OCI-LY3 (cell line): ENCODE data around the gene EPAS1.

ENCODE experiments used
- H2AFZ ChIP-seq: fragments of 200-600, 300-600 bp; shearing (Covaris generic); 2 replicates; pipeline ENCODE4 v1.6.0; 2014; ENCODE audit warnings: antibody characterized with exemption, low read depth, low read length
- H3K27ac ChIP-seq: fragments of 200-600, 300-600 bp; sonication (generic); 2 replicates; pipeline ENCODE4 v1.5.1; 2014; ENCODE audit warnings: mild to moderate bottlenecking, low read length, moderate library complexity, mixed read lengths
- H3K27me3 ChIP-seq: fragments of 200-600, 300-600 bp; sonication (generic); 2 replicates; pipeline ENCODE4 v1.6.1; 2014; ENCODE audit warnings: low read depth, low read length, mixed read lengths
- H3K36me3 ChIP-seq: fragments of 200-600, 300-600 bp; sonication (generic); replicated peaks from 2 replicates; pipeline ENCODE3; 2014; ENCODE audit warnings: low read depth, low read length, mixed read lengths
- H3K4me1 ChIP-seq: fragments of 300-600, 200-600 bp; sonication (generic); 2 replicates; pipeline ENCODE4 v1.6.1; 2014; ENCODE audit warnings: low read length, mixed read lengths
- H3K4me2 ChIP-seq: fragments of 200-600, 300-600 bp; sonication (generic); 2 replicates; pipeline ENCODE4 v1.6.1; 2014; ENCODE audit warnings: low read length, mixed read lengths
- H3K4me3 ChIP-seq: fragments of 300-600, 200-600 bp; sonication (generic); 2 replicates; pipeline ENCODE4 v1.5.1; 2014; ENCODE audit warnings: antibody characterized with exemption, mild to moderate bottlenecking, low read length, moderate library complexity
- H3K79me2 ChIP-seq: fragments of 300-600, 200-600 bp; shearing (Covaris generic); 2 replicates; pipeline ENCODE4 v1.6.1; 2014; ENCODE audit warnings: mild to moderate bottlenecking, low read length, mixed read lengths
- H3K9ac ChIP-seq: fragments of 300-600, 200-600 bp; shearing (Covaris generic); 2 replicates; pipeline ENCODE4 v1.6.0; 2014; ENCODE audit warnings: mild to moderate bottlenecking, low read length, moderate library complexity
- H3K9me3 ChIP-seq: fragments of 200-600, 300-600 bp; shearing (Covaris generic); 2 replicates; pipeline ENCODE4 v1.6.1; 2014; ENCODE audit warnings: low read length, mixed read lengths; ENCODE audit not compliant: insufficient read depth
- H4K20me1 ChIP-seq: fragments of 200-600, 300-600 bp; sonication (generic); 2 replicates; pipeline ENCODE4 v1.6.1; 2016; ENCODE audit warnings: low read length, mixed read lengths; ENCODE audit not compliant: insufficient read depth
- EZH2phosphoT487 ChIP-seq: fragments of 200-600 bp; shearing (Covaris generic); IDR thresholded peaks from 2 replicates; pipeline ENCODE4 v1.6.1; 2018; ENCODE audit warnings: antibody characterized with exemption, mixed run types, low read depth
- TF ChIP-seq, protein P1 (sequence below): fragments of 200-600, 300-600 bp; sonication (generic); IDR thresholded peaks from 2 replicates; pipeline ENCODE4 v1.5.1; 2014; ENCODE audit warnings: antibody characterized with exemption, low read length, low read depth

The EPAS1 gene

DNA sequence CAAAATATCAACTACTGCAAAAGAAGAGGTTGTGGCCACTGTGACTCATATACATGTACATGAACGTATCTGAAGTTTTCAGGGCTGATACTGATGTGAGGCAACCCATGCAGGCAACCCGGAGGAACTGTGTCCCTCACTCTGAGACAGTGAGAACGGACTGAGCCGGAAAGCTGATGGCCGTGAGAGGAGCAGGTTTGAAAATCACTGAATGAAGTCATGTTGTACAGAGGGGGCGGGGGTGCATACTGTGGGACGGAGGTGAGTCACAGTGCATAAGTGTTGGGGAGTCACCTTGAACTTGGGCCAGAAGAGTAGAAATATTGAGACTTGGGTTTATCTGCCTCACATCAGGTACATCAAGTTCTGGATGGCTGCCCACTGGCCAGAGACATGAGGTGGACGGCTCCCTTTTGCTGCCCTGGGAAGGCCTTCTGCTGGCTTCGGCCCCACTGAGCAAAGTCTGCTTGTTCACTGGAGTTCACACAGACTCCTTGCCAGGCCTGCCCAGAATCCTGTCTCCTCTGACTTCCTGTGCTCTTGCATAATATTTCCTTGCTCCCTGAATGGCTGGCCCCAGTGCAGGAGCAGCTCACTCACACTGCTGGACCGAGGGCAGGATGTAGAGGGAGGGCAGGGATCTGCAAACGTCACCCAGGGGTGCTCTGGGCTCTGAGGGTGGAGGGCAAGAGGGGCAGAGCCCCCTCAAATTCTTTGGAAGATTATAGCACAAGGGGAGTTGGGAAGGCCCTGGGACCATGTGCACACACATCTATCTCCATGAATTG, 18.1 kb downstream of the EPAS1 start:
- Histone ChIP-seq H3K79me2 (no peaks in the 10 kb centered on the region), H3K4me2 (no peak overlapping the region), H3K9ac (no peak overlapping the region), H3K27ac (no peak overlapping the region), H4K20me1 (no peaks in the 10 kb centered on the region), H3K9me3 (no peaks in the 10 kb centered on the region), H2AFZ (no peak overlapping the region), H3K36me3 (no peaks in the 10 kb centered on the region), H3K4me3 (no peak overlapping the region), H3K4me1 (peaks cover 2% of the 10 kb centered on the region; the same call in 1 of the 2 replicates), H3K27me3 (no peaks in the 10 kb centered on the region; the same call in 1 of the 2 replicates)
- TF ChIP-seq, protein P1, sequence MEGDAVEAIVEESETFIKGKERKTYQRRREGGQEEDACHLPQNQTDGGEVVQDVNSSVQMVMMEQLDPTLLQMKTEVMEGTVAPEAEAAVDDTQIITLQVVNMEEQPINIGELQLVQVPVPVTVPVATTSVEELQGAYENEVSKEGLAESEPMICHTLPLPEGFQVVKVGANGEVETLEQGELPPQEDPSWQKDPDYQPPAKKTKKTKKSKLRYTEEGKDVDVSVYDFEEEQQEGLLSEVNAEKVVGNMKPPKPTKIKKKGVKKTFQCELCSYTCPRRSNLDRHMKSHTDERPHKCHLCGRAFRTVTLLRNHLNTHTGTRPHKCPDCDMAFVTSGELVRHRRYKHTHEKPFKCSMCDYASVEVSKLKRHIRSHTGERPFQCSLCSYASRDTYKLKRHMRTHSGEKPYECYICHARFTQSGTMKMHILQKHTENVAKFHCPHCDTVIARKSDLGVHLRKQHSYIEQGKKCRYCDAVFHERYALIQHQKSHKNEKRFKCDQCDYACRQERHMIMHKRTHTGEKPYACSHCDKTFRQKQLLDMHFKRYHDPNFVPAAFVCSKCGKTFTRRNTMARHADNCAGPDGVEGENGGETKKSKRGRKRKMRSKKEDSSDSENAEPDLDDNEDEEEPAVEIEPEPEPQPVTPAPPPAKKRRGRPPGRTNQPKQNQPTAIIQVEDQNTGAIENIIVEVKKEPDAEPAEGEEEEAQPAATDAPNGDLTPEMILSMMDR, result no peak
- TF ChIP-seq EZH2phosphoT487, result no peak

DNA sequence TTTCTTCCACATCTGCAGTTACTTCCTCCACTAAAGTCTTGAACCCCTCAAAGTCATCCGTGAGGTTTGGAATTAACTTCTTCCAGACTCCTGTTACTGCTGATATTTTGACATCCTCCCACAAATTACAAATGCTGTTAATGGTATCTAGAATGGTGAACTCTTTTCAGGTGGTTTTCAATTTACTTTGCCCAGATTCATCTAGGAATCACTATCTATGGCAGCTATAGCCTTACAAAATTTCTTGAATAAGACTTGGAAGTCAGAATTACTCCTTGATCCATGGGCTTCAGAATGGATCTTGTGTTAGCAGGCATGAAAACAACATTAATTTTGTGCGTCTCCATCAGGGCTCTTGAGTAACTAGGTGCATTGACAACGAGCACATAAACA, 19.9 kb downstream of the EPAS1 start:
- no peaks in the 10 kb centered on the region for H3K79me2 ChIP-seq
- H3K4me1 ChIP-seq, result peaks cover 2% of the 10 kb centered on the region; the same call in 1 of the 2 replicates
- H3K36me3 ChIP-seq, result no peaks in the 10 kb centered on the region
- no peak overlapping the region for H2AFZ ChIP-seq
- no peaks in the 10 kb centered on the region for H3K9me3 ChIP-seq
- no peak overlapping the region for H3K27ac ChIP-seq
- no peak overlapping the region for H3K4me3 ChIP-seq
- no peaks in the 10 kb centered on the region for H4K20me1 ChIP-seq
- no peaks in the 10 kb centered on the region; the same call in 1 of the 2 replicates for H3K27me3 ChIP-seq
- H3K9ac ChIP-seq, result no peak overlapping the region
- TF ChIP-seq, protein P1, result no peak
- TF ChIP-seq EZH2phosphoT487, result no peak
- no peak overlapping the region for H3K4me2 ChIP-seq

DNA sequence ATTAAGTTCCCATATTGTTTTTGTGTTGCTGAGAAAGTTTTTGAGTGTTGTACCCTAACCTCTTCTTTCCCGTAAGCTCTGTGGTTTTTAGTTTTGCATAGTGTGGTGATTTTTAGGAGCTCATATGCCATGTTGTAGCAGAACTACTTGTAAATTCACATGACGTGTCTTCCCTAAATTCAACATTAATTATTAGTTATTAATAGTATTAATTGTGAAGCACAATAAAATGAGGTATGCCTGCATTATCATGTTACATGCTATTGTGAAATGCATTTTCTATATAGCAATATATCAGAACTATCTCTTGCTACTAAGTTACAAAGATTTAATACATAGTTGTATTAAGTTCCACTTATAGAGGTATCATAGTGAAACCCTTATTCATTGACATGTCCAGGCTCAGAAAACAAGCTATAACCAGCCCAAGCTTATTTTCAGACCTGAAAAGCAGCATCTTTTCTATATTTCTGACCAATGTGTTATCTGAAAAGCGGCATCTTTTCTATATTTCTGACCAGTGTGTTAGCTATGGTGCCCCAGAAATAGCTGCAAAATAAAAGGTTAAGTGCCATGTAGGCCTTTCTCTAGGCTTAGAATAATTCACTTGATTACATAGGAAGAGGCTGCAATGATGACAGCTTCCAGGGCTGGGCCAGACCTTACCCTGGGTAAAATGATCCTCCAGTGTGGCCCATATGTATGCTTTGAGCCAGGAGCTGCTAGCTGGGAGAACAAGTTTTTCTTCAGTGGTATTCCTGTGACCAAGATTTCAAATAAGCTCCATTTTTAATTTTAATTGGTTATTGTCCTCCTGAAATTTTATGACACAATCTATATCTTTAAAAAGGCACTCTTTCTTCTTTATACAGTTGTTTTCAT, 21.6 kb downstream of the EPAS1 start:
- no peaks in the 10 kb centered on the region for H3K36me3 ChIP-seq
- H4K20me1 ChIP-seq, result no peaks in the 10 kb centered on the region
- no peak overlapping the region for H3K4me3 ChIP-seq
- peaks cover 2% of the 10 kb centered on the region; the same call in 1 of the 2 replicates for H3K4me1 ChIP-seq
- no peak overlapping the region for H3K9ac ChIP-seq
- H3K4me2 ChIP-seq, result no peak overlapping the region
- TF ChIP-seq EZH2phosphoT487, result no peak
- TF ChIP-seq, protein P1, result no peak
- H3K9me3 ChIP-seq, result no peaks in the 10 kb centered on the region
- no peaks in the 10 kb centered on the region; the same call in 1 of the 2 replicates for H3K27me3 ChIP-seq
- no peak overlapping the region for H3K27ac ChIP-seq
- no peaks in the 10 kb centered on the region for H3K79me2 ChIP-seq
- no peak overlapping the region for H2AFZ ChIP-seq

DNA sequence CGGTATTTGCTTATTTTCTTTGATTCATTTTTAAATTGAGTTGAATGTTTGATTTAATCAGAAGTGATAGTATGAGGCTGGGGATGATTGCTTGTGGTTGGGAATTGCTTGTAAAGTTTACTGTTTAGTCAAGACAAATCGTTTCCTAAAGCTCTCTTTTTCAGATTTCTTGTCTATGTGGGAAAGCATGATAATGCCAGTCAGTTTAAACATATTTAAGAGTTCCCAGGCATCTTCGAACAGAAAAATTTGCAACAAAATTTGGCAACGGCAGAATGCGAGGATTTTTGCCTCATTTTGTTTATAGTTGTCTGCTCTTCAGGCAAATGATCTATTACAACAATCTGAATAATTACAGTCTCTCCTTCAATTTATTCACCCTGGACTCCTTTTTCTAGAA, 22.5 kb downstream of the EPAS1 start:
- Histone ChIP-seq H2AFZ (no peak overlapping the region), H3K4me1 (peaks cover 2% of the 10 kb centered on the region; the same call in 1 of the 2 replicates), H3K9me3 (no peaks in the 10 kb centered on the region), H3K9ac (no peak overlapping the region), H3K27ac (no peak overlapping the region), H3K36me3 (no peaks in the 10 kb centered on the region), H3K4me2 (no peak overlapping the region), H3K4me3 (no peak overlapping the region), H3K27me3 (no peaks in the 10 kb centered on the region; the same call in 1 of the 2 replicates), H4K20me1 (no peaks in the 10 kb centered on the region), H3K79me2 (no peaks in the 10 kb centered on the region)
- TF ChIP-seq EZH2phosphoT487, result no peak
- TF ChIP-seq, protein P1, result no peak
